Keratinocyte (primary cell): ENCODE measurements around the gene RDH16. TPM values are rescaled to one million over a fixed set of nuclear protein-coding genes. Genes with fewer than 3 reads are reported as not detected.

Experiments used
- DNase-seq: peaks from one replicate; pipeline ENCODE4 v3.0.0-alpha.2; 2011; ENCODE audit warnings: low read depth, missing footprints, low spot score
- FAIRE-seq: peaks from 2 replicates; lab custom pipeline; 2011; peaks lifted over from hg19 to GRCh38; lab: Jason Lieb, UNC
- H2AFZ ChIP-seq: 2 replicates; pipeline ENCODE4 v1.6.0; 2012; ENCODE audit warnings: low read length, control low read depth, inconsistent platforms; ENCODE audit not compliant: control insufficient read depth
- H3K27ac ChIP-seq: 2 replicates; pipeline ENCODE4 v1.5.1; 2011; ENCODE audit warnings: low read length; ENCODE audit not compliant: control insufficient read depth, insufficient read depth
- H3K27me3 ChIP-seq: 3 replicates; pipeline ENCODE4 v1.6.0; 2011; ENCODE audit warnings: low read length; ENCODE audit not compliant: control insufficient read depth, insufficient read depth; ENCODE audit errors: extremely low read depth
- H3K36me3 ChIP-seq, 2 experiments: 2 replicates in 1 of 2; 3 replicates in 1 of 2; pipeline ENCODE4 v1.5.1; 2011; ENCODE audit warnings: low read length in 2 of 2, mild to moderate bottlenecking in 1 of 2; ENCODE audit not compliant: control insufficient read depth in 2 of 2, insufficient read depth in 2 of 2; ENCODE audit errors: extremely low read depth in 1 of 2
- H3K4me1 ChIP-seq: 3 replicates; pipeline ENCODE4 v1.5.1; 2011; ENCODE audit warnings: low read length; ENCODE audit not compliant: control insufficient read depth, insufficient read depth; ENCODE audit errors: extremely low read depth
- H3K4me2 ChIP-seq: 3 replicates; pipeline ENCODE4 v1.6.0; 2011; ENCODE audit warnings: low read depth, low read length; ENCODE audit not compliant: control insufficient read depth, insufficient read depth; ENCODE audit errors: extremely low read depth
- H3K4me3 ChIP-seq, 3 experiments: fragments of 200-600 bp in 1 of 3; sonication (generic) in 1 of 3; 2 replicates in 2 of 3; 3 replicates in 1 of 3; pipeline ENCODE4 v1.5.1; 2011 to 2016; ENCODE audit warnings: low read length in 3 of 3, mild to moderate bottlenecking in 3 of 3, control low read depth in 2 of 3, inconsistent platforms in 1 of 3, low read depth in 1 of 3, mixed read lengths in 1 of 3, mixed run types in 1 of 3, moderate library complexity in 1 of 3; ENCODE audit not compliant: control insufficient read depth in 2 of 3, insufficient read depth in 2 of 3; ENCODE audit errors: extremely low read depth in 1 of 3
- H3K79me2 ChIP-seq: 2 replicates; pipeline ENCODE4 v1.6.0; 2012; ENCODE audit warnings: low read length; ENCODE audit not compliant: control insufficient read depth, insufficient read depth
- H3K9ac ChIP-seq: 3 replicates; pipeline ENCODE4 v1.6.0; 2011; ENCODE audit warnings: low read length; ENCODE audit not compliant: control insufficient read depth, insufficient read depth; ENCODE audit errors: extremely low read depth
- H3K9me1 ChIP-seq: 3 replicates; pipeline ENCODE4 v1.6.0; 2011; ENCODE audit warnings: low read length; ENCODE audit not compliant: control insufficient read depth, insufficient read depth; ENCODE audit errors: extremely low read depth
- H3K9me3 ChIP-seq: 2 replicates; pipeline ENCODE4 v1.5.1; 2012; ENCODE audit warnings: low read depth, low read length; ENCODE audit not compliant: control insufficient read depth
- H4K20me1 ChIP-seq: 3 replicates; pipeline ENCODE4 v1.6.0; 2011; ENCODE audit warnings: low read length; ENCODE audit not compliant: control insufficient read depth, insufficient read depth; ENCODE audit errors: extremely low read depth
- CTCF ChIP-seq, 3 experiments: IDR thresholded peaks in 1 of 3; conservative IDR thresholded peaks in 1 of 3; optimal IDR thresholded peaks in 1 of 3; 2 replicates in 2 of 3; 3 replicates in 1 of 3; pipeline versions ENCODE3 to v1.5.1; 2011; ENCODE audit warnings: low read length in 3 of 3, mild to moderate bottlenecking in 3 of 3, moderate library complexity in 2 of 3, control low read depth in 1 of 3, inconsistent platforms in 1 of 3; ENCODE audit not compliant: insufficient read depth in 2 of 3; ENCODE audit errors: extremely low read depth in 1 of 3
- EZH2 ChIP-seq: IDR thresholded peaks from one replicate; pipeline ENCODE4 v1.6.1; 2012; ENCODE audit warnings: inconsistent platforms, mild to moderate bottlenecking, low read length, moderate library complexity
- dilution Hi-C: fragments of 300-500 bp; cut with MboI; formaldehyde crosslinking; loops from one replicate; pipeline ENCODE4 v1.7.0; 2020; ENCODE audit warnings: low sequenced_read_pairs; ENCODE audit not compliant: extremely low pct_ligation_motif_present
- polyA plus RNA-seq, 5 experiments: library from polyadenylated mRNA; depleted of rRNA in 3 of 5; stranded (reverse) in 3 of 5; stranded (forward) in 1 of 5; unstranded in 1 of 5; fragments of >200 nt; gene quantifications; 1 replicate in 1 of 5; 2 replicates in 3 of 5; 3 replicates in 1 of 5; pipeline versions ENCODE4 v1.2.1 to v1.2.3, GENCODE V29; 2011 to 2012; ENCODE audit warnings: missing spikeins in 2 of 5, low read depth in 1 of 5, low replicate concordance in 1 of 5

The RDH16 gene
- polyA plus RNA-seq, 1 donor (not counting 4 experiments of a cell fraction or from before 2014, with no cell fraction given) = 0.21 TPM

DNA sequence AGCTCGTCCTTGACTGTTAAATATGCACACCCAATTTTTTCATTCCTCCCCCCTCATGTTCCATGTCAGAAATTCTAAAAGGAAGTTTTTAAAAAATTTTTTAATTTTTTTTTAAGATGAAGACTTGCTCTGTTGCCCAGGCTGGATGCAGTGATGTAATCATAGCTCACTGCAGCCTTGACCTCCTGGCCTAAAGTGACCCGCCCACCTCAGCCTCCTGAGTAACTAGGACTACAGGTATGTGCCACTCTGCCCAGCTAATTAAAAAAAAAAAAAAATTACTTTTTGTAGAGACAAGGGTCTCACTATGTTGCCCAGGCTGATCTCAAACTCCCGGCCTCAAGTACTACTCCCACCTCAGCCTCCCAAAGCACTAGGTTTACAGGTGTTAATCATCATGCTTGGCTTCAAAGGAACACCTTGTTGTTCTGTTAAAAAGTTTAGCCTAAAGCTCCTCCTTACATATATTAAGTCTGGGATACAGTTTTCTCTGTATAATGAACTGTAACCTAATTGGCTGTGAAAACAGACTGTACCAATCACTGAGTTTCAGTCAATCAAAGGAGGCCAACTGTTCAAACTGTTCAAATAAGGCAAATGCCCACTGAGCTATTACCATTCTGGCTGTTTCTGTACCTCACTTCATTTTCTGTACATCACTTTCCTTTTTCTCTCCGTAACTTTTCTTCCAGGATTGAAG lies 41.0 kb downstream of the RDH16 start:
- Histone ChIP-seq H3K4me2 (no peak overlapping the region), H3K27me3 (no peaks in the 10 kb centered on the region), H4K20me1 (no peaks in the 10 kb centered on the region), H3K4me3 (no peak overlapping the region), H3K27ac (no peak overlapping the region), H2AFZ (no peak overlapping the region), H3K36me3 (no peaks in the 10 kb centered on the region), H3K79me2 (no peaks in the 10 kb centered on the region), H3K9me3 (no peaks in the 10 kb centered on the region), H3K4me1 (no peaks in the 10 kb centered on the region), H3K9ac (no peak overlapping the region), H3K9me1 (no peaks in the 10 kb centered on the region)
- TF ChIP-seq EZH2 (no peak), CTCF (optimal IDR thresholded peaks at IDR 0.05 in 1 of 3, IDR thresholded peaks at IDR 0.05 in 1 of 3, conservative IDR thresholded peaks at IDR 0.05 in 1 of 3; ENCODE audit: extremely low read depth in 1 of 3, insufficient read depth in 2 of 3, low read length in 3 of 3) (no peak)
- FAIRE-seq (no peak), DNase-seq (no peak)
- dilution Hi-C loops = no loop called here

GRCh38 chr12:56914724-56915123 lies 42.7 kb downstream of the RDH16 start:
- Histone ChIP-seq H3K27ac (no peak overlapping the region), H2AFZ (no peak overlapping the region), H3K9me3 (no peaks in the 10 kb centered on the region), H3K27me3 (no peaks in the 10 kb centered on the region), H3K9ac (no peak overlapping the region), H3K4me1 (no peaks in the 10 kb centered on the region), H3K4me3 (no peak overlapping the region), H3K4me2 (no peak overlapping the region), H3K9me1 (no peaks in the 10 kb centered on the region), H3K36me3 (no peaks in the 10 kb centered on the region), H3K79me2 (no peaks in the 10 kb centered on the region), H4K20me1 (no peaks in the 10 kb centered on the region)
- TF ChIP-seq EZH2 (no peak), CTCF (optimal IDR thresholded peaks at IDR 0.05 in 1 of 3, IDR thresholded peaks at IDR 0.05 in 1 of 3, conservative IDR thresholded peaks at IDR 0.05 in 1 of 3; ENCODE audit: extremely low read depth in 1 of 3, insufficient read depth in 2 of 3, low read length in 3 of 3) (no peak)
- FAIRE-seq = no peak
- dilution Hi-C loops = no loop called here
- DNase-seq = no peak
